GM18499 (cell line): Measurements from ENCODE around the gene PRR13.
"Not testable (repeated sequence)": the region's sequence is repeated elsewhere in the genome, so short reads cannot be mapped to it uniquely, and the experiment has no call there.

Source experiments
- ATAC-seq: cut with Tn5 transposase; IDR thresholded peaks from one replicate; pipeline ENCODE4 v1.9.1; 2021; ENCODE audit warnings: moderate number of reproducible peaks; ENCODE audit not compliant: insufficient read depth, unreplicated experiment

PRR13 gene, protein sequence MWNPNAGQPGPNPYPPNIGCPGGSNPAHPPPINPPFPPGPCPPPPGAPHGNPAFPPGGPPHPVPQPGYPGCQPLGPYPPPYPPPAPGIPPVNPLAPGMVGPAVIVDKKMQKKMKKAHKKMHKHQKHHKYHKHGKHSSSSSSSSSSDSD

DNA sequence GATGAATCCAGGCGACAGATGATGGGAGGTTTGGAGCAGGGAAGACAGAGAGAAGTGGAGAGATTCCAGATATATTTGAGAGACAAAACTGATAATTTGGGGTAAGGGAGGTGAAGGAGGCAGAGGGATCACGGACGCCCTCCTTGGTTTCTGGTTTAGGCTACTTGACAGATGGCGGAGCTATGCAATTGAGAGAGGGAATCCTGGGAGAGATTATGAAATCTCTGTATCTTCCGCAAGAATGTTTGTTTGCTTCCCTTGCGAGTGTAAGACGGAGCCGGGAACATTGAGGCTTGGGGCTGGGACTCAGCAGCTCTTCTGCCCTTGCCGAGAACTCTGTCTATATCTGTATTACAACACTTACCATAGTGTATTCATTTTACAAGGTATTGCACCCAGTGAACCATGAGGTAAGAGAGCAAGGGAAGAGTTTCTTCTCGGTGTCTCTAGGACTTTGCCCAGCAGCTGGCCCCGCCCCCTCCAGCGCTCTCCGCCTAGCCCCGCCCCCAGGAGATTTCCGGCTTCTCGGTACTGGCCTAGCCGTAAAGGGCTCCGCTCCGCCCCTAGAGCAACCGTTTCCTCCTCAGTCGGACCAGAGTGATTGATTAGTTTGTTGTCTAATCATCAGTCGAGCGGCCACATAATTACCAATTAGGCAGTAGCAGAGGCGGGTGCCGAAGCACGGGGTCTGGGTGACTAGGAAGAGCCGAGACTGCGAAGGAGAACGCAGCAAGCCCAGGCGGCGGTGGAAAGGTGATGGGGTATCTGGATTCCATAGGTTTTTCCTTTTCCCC lies at the start of gene PRR13:
TSS of gene PRR13 (plus strand) at position 695 of the 794 bp plus-strand sequence. CDS start 981 bp downstream, outside the sequence.
- ATAC-seq, result peak; percentile 86

GRCh38 chr12:53399896-53400295 lies 41.6 kb upstream of the PRR13 start:
- ATAC-seq, result no peak

DNA sequence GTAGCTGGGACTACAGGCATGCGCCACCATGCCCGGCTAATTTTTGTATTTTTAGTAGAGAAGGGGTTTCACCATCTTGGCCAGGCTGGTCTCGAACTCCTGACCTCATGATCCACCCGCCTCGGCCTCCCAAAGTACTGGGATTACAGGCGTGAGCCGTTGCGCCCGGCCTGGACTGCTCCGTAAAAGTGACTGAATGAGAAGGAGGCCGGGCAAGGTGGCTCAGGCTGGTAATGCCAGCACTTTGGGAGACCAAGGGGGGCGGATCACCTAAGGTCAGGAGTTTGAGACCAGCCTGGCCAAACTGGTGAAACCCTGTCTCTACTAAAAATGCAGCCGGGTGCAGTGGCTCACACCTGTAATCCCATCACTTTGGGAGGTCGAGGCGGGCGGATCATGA lies 39.2 kb upstream of the PRR13 start:
- ATAC-seq, result not testable (repeated sequence)

DNA sequence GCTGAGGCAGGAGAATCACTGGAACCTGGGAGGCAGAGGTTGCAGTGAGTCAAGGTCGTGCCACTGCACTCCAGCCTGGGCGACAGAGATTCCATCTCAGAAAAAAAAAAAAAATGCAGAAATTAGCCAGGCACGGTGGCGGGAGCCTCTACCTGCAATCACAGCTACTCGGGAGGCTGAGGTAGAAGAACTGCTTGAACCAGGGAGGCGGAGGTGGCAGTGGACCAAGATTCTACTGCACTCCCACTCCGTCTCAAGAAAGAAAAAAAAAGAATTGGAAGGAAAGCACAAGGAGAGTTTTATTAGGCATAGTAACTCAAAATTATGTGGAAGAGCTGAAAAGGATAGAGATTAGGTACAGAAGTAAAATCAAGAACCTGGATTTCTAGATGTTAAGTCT lies 38.7 kb upstream of the PRR13 start:
- no peak for ATAC-seq

- no peak for ATAC-seq
These were observed 30.6 kb upstream of the PRR13 start for GRCh38 chr12:53410951-53411350.

DNA sequence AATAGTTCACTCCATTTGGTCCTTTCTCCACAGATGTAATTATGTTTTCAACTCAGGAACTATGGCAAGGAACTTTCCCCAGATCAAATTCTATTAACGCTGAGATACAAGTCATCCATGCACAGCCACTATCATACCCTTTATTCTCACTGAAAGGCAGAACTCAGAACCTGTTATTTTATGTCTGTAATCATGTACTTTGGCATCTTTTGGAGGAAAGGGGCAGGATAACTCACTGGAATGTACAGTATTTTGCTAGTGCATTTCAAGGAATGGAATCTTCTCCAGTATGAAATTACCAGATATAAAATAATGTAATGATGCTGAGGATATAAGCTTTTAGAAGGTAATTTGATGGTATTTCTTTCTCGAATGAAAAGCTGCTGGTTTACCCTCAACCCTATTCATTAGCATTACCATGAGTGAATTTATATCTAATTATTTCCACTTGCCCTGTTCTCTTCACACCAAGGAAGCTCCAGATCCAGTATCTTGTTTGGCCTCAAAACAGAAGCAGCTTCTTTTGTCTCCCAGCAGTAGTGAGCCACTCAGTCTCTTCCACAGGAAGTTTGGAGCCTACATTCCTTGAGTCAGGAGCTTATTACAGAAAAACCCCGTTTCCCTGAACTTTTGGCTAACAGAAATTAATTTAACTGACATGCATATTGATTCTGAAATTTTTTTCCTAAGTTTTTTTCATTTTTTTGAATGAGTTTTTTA lies 27.9 kb upstream of the PRR13 start:
- ATAC-seq, result no peak

- ATAC-seq, result no peak
These were observed 26.6 kb upstream of the PRR13 start for GRCh38 chr12:53414756-53415417.

DNA sequence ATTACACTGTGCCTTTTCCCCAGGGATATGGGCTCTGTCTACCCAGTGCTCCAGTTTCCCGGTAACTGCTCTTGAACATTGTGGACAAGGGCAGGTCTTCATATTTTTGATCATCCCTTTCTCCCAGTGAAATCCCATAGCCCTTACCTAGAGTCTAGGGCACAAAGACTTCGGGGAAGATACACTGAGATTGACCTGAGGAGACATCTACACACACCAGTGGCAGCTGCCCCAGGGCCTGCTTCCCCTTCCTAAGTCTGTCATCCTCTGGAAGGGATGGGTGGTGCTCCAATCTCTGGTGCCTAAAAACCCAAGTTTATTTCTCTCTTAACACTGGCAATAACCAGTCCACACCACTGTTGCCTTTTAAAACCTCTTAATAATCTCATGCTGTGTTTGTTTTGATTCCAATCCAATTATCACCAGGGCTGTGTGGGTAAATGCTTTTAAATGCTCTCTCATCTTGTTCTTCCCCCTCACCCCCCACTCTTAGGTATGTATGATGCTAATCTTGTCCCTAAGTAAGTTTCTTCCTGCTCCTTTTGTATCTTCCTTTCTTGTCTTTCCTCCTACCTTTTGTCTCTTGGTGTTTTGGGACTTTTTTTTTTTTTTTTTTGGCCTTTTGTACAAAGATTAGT lies 25.7 kb upstream of the PRR13 start:
- not testable (repeated sequence) for ATAC-seq

DNA sequence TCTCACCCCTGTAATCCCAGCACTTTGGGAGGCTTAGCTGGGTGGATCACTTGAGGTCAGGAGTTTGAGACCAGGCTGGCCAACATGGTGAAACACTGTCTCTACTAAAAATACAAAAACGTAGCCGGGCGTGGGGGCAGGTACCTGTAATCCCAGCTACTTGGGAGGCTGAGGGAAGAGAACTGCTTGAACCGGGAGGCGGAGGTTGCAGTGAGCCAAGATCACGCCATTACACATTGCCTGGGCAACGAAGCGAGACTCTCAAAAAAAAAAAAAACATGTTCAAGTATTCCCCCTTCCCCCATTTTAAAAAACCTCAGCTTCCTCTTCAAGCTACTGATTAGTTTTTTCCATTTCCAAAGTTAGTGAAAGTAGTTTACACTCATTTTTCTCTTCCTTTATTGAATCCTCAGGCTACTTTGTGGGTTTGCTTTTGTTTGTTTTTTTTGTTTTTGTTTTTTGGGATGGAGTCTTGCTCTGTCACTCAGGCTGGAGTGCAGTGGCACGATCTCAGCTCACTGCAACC lies 24.2 kb upstream of the PRR13 start:
- ATAC-seq, result not testable (repeated sequence)

DNA sequence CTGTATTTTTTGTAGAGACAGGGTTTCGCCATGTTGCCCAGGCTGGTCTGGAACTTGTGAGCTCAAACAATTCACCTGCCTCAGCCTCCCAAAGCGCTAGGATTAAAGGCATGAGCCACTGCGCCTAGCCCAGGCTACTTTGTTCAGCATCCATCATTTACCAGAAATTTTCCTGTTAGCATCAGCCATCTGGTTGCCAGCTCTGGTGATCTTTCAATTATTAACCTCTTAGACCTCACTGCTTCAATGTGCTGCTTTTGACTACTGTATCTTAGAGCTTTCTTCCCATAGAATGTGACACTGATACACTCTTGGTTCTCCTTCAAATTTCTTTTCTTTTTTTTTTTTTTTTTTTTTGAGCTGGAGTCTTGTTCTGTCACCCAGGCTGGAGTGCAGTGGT lies 23.3 kb upstream of the PRR13 start:
- ATAC-seq, result no peak

- no peak for ATAC-seq
These were observed 21.8 kb upstream of the PRR13 start for GRCh38 chr12:53419756-53420155.

GRCh38 chr12:53422247-53422646 lies 19.3 kb upstream of the PRR13 start:
- ATAC-seq, result not testable (repeated sequence)

- ATAC-seq, result no peak
These were observed 17.9 kb upstream of the PRR13 start, which contains the start of gene AMHR2 for GRCh38 chr12:53423597-53423996. TSS of gene AMHR2 (plus strand) at chr12:53423855. CDS start at chr12:53423935, 80 bp downstream.

- ATAC-seq, result no peak
These were observed 16.7 kb upstream of the PRR13 start for GRCh38 chr12:53424626-53425514.

- no peak for ATAC-seq
These were observed 15.9 kb upstream of the PRR13 start for GRCh38 chr12:53425515-53426150.

DNA sequence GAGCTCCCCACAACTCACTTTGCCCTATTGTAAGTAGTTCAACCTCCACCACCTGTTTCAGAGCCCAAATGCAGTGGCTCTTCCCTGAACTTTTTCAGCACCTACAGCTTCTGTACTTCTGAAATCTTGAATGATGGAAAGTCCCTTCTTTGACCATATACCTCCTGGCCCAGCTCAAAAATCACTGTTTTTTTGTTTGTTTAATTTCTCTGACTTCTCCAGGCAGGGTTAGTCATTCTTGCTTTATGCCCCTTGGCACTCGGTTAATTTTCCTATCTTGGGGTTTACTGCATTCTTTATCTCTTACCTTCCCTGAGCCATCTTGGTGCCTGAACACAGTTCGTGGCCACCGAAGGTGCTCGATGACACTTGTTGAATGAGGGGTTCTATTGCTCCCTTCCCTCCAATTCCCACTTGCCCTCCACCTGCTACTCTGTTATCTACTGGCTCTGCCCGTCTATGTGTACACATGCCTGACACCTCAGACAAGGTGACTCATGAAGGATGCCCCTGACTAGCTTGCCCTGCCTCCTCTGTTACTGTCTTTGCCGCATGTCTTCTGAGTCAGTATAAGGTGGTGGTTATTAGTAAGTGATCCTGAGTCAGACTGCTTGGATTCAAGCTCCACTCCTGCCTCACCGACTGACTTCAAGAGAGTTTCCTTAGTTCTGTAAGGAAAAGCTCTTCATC lies 13.5 kb upstream of the PRR13 start:
- no peak for ATAC-seq

GRCh38 chr12:53428741-53429140 lies 12.8 kb upstream of the PRR13 start:
- no peak for ATAC-seq

DNA sequence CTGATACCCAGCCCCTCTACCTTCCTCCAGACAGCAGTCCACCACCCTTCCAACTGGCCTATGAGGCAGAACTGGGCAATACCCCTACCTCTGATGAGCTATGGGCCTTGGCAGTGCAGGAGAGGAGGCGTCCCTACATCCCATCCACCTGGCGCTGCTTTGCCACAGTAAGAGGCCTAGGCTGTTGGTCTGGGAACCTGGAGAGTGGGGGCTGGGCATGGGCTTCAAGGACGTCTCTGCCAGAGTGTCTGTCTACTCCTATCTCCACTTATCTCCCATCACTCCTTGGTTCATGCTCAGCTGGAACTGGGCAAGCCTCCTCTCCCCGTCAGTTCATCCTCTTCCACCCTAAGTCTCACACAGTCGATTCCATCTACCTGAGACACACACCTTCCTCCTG lies 11.4 kb upstream of the PRR13 start:
- ATAC-seq, result no peak
